AG09309 (cell line): ENCODE data around the gene HIVEP3.

Experiments
- DNase-seq: peaks from one replicate; pipeline ENCODE4 v3.0.0-alpha.2; 2010; ENCODE audit warnings: low read depth
- H3K4me3 ChIP-seq: 2 replicates; pipeline ENCODE4 v1.5.1; 2011; ENCODE audit warnings: mild to moderate bottlenecking, low read depth, low read length, moderate library complexity; ENCODE audit not compliant: control insufficient read depth
- CTCF ChIP-seq: IDR thresholded peaks from 2 replicates; pipeline ENCODE4 v1.5.1; 2011; ENCODE audit warnings: mild to moderate bottlenecking, low read depth, low read length, inconsistent platforms; ENCODE audit not compliant: insufficient read depth, control insufficient read depth; ENCODE audit errors: missing control alignments

HIVEP3 gene

GRCh38 chr1:41540886-41541591, 377.7 kb downstream of the HIVEP3 start:
- no peak for TF ChIP-seq CTCF
- no peak for DNase-seq
- no peak overlapping the region for H3K4me3 ChIP-seq

GRCh38 chr1:41539999-41540398, 378.7 kb downstream of the HIVEP3 start:
- TF ChIP-seq CTCF = no peak
- DNase-seq = no peak

GRCh38 chr1:41539418-41539805, 379.3 kb downstream of the HIVEP3 start:
- H3K4me3 ChIP-seq = no peak overlapping the region

More at GRCh38 chr1:41539999-41540398, 378.7 kb downstream of the HIVEP3 start:
- no peak overlapping the region for H3K4me3 ChIP-seq

GRCh38 chr1:41538741-41539417, 379.8 kb downstream of the HIVEP3 start:
- no peak for DNase-seq
- no peak for TF ChIP-seq CTCF

More at GRCh38 chr1:41539418-41539805, 379.3 kb downstream of the HIVEP3 start:
- no peak for DNase-seq
- no peak for TF ChIP-seq CTCF

GRCh38 chr1:41537788-41538351, 380.9 kb downstream of the HIVEP3 start:
- TF ChIP-seq CTCF = no peak
- no peak overlapping the region for H3K4me3 ChIP-seq
- peak; percentile 76 for DNase-seq

More at GRCh38 chr1:41538741-41539417, 379.8 kb downstream of the HIVEP3 start:
- H3K4me3 ChIP-seq = no peak overlapping the region

GRCh38 chr1:41537251-41537650, 381.5 kb downstream of the HIVEP3 start:
- no peak for DNase-seq
- no peak for TF ChIP-seq CTCF
- no peak overlapping the region for H3K4me3 ChIP-seq
